ENCODE measurements around the gene HIGD2A. TPM values are rescaled to one million over a fixed set of nuclear protein-coding genes. Genes with fewer than 3 reads are reported as not detected.

The HIGD2A gene
- polyA plus RNA-seq, 3 donors, result 90.0 to 250 (median 202) TPM

DNA sequence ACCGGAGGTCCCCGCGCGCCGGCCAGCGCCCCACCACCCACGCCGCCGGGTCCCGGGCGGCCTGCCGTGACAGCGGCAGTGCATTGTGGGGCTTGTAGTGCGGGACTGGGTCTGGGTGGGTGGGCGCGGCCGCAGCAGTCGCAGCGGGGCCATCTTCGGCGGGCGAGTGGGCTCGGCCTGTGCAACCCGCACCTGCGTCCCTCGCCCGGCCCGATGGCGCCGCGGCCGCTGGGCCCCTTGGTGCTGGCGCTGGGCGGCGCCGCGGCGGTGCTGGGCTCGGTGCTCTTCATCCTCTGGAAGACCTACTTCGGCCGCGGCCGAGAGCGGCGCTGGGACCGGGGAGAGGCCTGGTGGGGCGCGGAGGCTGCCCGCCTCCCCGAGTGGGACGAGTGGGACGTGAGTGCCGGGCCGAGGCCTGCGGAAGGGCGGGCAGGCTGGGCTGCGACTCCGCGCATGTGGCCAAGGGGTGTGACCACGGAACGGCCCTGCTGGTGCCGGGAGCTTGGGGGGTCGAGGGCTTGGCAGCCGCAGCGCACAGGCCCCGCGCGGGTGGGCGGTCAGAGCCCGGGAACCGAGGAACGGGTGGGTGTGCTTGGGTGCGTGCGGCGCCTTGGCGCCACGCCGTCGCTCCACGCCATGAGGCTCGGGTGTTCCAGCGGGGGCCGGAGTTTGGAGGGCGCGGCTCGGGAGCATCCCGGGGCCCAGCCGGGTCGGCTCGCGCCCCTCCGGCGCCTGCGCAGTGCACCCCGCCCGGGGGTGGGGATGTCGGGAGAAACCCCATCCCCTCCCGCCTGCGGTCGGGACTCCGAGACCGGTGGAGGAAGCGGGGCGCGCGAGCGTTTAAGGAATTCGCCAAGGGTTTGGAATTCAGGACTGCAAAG, 23.0 kb upstream of the HIGD2A start, which contains the start of gene ARL10:
ARL10 (plus strand) TSS at position 137 of the 881 bp plus-strand sequence; CDS start at position 214, 77 bp downstream.
- 1% methylated on average over 93 to 108 of the region's 108 CpGs for WGBS, 3 donors
- no peak within 1 kb of the TSS for H3K27ac ChIP-seq (ENCODE audit: low read depth, low read length)

DNA sequence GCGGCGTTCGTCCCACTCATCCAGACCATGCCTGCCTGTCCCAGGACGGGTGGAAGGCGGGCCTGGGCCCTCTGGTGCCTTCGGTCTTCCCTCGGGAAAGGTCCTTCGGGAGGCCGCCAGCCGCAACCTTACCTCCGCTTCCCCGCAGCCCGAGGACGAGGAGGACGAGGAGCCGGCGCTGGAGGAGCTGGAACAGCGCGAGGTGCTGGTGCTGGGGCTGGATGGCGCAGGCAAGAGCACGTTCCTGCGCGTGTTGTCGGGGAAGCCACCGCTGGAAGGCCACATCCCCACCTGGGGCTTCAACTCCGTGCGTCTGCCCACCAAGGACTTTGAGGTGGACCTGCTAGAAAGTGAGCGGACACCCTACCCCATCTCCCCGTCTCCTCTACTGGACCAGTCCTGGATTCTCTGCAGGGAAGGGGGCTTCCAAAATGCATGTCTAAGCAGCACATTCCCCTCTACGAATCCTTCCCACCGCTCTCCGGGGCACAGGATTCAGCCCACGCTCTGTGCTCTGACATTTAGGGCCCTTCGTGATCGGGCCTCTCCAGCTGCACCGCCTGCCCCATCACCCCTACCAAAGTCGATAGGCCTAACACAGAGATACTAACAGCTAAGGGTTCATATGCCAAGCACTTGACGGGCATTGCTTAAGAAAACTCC, 22.2 kb upstream of the HIGD2A start:
- no peak overlapping the region for H3K27ac ChIP-seq (ENCODE audit: low read depth, low read length)
- WGBS, 3 donors, result 64 to 69% (median 67%) methylated on average over 32 to 38 of the region's 38 CpGs

DNA sequence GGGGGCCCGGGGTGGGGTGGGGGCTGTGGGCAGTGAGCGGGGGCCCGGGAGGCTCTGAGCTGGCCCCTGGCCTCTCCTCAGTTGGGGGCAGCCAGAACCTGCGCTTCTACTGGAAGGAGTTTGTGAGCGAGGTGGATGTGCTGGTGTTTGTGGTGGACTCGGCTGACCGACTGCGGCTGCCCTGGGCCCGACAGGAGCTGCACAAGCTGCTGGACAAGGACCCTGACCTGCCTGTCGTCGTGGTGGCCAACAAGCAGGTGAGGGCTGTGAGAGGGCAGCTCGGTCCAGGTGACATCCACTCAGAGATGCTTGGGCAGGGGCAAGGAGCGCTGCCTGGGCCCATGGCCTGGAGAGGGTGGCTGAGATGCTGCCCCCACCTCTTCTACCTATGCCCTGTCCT, 19.8 kb upstream of the HIGD2A start:
- 92 to 97% (median 94%) methylated on average over 11 to 13 of the region's 13 CpGs for WGBS, 3 donors
- H3K27ac ChIP-seq (ENCODE audit: low read depth, low read length), result no peak overlapping the region

DNA sequence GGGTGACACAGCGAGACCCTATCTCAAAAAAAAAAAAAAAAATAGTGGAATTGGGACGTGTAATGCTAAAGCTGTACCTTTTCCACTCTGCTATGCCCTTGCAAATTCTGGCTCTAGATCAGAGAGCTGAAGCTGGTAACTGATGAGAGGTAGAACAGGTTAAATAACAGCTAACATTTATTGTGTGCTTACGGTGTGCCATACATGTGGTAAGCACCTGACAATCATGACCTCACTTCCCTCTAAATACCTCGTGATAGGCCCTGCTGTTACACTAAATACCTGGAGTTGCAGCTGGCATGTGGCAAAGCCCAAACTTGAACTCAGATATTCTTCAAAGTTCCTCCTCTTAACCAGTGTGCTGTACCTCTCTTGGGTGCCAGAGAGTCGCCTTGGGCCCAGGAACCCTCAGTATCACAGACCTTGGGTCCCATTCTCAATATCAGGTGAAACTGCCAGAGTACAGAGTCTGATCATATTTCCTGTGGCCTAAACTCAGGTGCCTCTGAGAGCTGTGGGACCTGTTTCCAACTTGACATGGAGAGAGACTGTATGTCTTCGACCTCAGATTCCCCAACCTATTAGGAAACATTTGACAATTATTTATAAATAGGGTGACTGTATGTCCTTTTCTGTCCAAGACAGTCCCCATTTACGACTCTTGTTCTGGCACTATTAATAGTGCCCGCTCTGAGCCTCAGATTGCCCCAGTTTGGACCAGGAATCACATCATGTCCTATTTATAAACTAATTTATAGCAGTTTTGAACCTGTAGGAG, 18.4 kb upstream of the HIGD2A start:
- 86 to 90% (median 90%) methylated on average over 8 of the region's 8 CpGs for WGBS, 3 donors

DNA sequence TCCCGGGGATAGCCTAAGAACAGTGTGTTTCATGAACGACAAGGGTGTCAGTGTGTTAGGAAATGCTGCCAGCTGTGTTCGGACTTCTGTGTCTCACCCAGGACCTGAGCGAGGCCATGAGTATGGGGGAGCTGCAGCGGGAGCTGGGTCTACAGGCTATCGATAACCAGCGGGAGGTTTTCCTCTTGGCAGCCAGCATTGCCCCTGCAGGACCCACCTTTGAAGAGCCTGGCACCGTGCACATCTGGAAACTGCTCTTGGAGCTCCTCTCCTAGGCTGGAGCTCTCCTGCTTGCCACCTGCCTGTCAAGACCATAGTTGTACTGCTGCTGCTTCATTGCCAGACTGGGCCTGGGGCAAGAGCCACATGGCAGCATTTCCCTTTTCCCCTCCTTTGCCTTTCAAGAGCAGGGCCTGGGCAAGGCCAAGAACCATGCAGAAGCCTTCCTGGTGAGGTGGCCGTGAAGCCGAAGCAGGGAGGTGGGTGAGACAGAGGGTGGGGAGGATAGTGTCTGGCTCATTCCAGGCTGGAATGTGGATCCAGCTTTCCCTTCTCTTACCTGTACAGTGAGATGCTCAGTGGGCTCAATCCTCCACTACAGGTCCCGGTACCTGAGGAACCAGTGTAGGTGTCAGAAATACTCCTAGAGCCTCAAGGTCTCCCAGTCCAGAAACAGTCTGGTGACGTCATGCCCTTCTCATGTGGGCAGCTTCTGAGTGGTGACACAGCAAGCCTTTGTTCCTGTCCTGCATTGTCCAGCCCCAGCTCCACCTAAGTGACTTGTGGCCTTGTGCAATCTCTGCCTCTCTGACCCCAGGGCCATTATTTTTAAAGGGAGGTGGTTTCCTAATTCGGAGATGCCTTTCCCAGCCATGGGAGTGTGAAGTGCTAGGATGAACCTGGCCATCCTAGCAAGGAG, 16.7 kb upstream of the HIGD2A start:
- H3K27ac ChIP-seq (ENCODE audit: low read depth, low read length), result no peak overlapping the region
- 87 to 92% (median 91%) methylated on average over 13 of the region's 13 CpGs for WGBS, 3 donors

More for the DNA sequence above, 18.4 kb upstream of the HIGD2A start:
- no peak overlapping the region for H3K27ac ChIP-seq (ENCODE audit: low read depth, low read length)

DNA sequence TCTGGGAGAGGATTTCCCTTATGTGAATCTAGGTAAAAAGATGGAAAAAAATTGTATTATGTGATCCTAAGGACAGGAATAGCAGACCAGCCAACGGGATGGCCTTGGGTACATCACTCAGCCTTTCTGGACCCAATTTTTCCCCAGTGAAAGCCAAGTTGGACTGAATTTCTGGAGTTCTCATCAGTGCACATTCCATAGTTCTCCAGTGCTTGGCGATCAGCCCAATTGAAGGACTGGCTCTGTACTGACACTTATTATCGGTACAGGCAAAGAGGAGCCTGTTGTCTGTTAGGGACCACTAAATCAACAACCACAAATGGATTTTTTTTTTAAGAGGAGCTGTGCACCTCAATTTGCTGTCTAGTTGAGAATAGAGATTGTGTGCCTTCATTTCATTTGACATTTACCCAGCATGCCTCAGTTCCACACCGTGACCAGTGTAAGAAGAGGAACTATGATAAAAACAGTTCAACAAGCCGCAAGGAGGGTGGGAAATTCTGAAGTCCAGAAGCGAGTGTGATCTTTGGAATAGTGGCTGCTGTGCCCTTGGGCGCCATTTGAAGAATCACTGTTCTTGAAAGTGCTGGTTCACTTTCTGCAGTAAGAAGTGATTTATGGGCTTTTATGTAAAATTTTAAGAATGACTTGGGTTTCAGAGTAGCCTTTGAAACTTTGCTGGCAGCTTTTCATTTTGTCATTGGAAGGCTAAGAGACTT, 15.3 kb upstream of the HIGD2A start:
- H3K27ac ChIP-seq (ENCODE audit: low read depth, low read length), result no peak overlapping the region
- 53 to 76% (median 62%) methylated on average over 7 of the region's 7 CpGs for WGBS, 3 donors

DNA sequence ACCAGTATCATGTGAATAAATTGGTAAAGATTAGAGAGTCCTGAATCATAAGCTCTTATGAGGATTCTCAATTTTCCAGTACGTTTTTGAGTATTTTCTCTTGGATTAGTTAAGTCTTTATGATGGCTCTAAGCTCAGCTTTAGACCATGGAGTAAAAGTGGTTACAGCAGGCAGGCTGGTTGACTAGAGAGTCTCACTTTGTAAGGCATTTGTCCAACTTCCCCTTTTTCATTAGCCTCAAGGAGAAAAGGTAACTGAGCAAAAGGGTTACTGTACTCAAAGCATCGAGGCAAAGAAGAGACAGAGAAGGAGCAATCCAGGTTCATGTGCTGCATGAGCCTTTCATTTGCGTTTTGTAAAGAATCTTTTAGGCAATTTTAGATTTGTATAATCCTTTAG, 8.7 kb upstream of the HIGD2A start:
- WGBS, 3 donors, result 69 to 85% (median 81%) methylated on average over 3 of the region's 3 CpGs

DNA sequence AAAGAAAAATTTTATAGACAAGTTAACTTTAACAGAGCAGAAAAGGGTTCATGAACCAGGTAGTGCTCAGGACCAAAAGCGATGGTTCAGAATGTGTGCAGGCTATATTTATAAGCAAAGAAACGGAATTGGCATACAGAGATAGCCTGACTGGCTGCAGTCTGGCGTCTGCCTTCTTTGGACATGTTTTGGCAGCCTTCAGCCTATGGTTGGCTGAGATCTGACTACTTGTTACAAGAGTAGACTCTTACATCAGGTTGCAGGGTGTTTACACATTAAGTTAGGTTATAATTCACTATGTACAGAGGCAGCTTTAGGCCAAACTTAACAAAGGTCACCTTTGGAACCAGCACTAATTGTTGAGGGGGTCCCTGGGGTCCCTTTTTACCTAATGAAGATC, 7.1 kb upstream of the HIGD2A start:
- no peak overlapping the region for H3K27ac ChIP-seq (ENCODE audit: low read depth, low read length)
- WGBS, 3 donors, result 74 to 88% (median 77%) methylated on average over 3 of the region's 3 CpGs

More for the DNA sequence above, 8.7 kb upstream of the HIGD2A start:
- no peak overlapping the region for H3K27ac ChIP-seq (ENCODE audit: low read depth, low read length)

DNA sequence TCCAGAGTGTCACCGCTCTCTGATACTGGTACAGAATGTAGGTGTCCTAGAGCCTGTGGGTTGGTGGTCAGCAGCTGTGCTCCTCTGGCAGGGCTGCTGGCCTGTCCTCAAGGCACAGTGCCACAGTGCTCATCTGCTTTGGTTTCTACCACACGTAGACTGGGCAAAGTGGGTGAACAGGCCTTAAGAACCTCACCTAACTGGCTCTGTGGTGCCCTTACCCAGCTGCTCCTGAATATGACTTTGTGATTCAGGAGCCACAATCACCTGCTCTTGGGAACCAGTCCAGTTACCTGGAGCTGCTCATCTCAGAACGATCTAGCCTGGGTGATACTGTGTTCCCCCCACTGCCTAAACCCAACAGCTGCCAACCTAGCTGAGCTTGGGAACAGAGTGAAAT, 6.6 kb upstream of the HIGD2A start:
- no peak overlapping the region for H3K27ac ChIP-seq (ENCODE audit: low read depth, low read length)

DNA sequence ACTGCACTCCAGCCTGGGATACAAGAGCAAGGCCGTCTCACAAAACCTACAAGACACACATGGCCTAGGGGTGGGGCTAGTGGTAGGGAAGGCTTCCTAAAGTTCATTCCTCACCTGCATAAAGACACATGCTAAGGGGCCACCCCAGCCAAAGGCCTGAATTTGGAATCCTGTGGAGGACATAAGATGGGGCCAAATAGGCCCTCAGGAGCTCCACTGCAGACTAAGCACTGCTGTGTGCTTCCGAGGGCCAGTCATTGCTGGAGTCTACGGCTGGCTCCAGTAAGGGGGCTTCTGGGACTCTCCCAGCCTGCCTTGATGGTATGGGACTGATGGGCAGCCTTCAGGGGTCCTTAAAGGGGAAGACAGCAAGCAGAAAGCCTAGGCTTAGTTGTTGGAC, 5.8 kb upstream of the HIGD2A start:
- no peak overlapping the region for H3K27ac ChIP-seq (ENCODE audit: low read depth, low read length)
- 76 to 93% (median 91%) methylated on average over 3 of the region's 3 CpGs for WGBS, 3 donors

More for the DNA sequence above, 6.6 kb upstream of the HIGD2A start:
- WGBS, 3 donors, result 87 to 92% (median 92%) methylated on average over 3 of the region's 3 CpGs

DNA sequence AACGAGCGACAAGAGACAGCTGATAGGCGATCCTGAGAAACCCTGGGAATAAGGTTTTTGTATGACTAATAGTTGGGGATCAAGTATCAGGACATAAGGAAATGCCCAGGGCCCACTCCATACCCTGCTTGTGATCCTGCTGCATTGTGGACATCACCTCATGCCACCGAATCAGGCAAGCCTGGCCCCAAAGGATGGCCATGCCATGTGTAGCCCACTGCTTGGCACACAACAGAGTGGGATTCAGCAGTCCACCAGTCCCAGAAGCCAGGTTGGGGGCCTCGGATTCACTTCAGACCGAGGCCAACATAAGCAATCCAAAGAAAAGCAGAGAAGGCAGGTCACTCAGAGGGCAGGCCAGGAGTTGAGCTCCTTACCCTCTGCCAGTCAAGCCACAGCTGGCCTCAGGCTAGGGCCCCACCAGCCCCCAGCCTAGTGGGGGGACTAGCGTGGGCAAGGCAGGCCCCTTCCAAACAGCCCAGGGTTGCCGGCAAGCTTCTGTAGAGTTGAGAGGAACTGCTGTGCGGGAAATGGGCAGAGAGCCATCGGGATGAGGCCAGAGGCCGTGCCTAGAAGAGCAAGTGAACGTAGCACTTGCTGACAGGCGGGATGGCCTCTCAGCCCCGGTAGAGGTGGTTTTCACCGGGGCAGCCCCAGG, 5.2 kb upstream of the HIGD2A start:
- WGBS, 3 donors, result 83 to 87% (median 87%) methylated on average over 15 of the region's 15 CpGs
- no peak overlapping the region for H3K27ac ChIP-seq (ENCODE audit: low read depth, low read length)

DNA sequence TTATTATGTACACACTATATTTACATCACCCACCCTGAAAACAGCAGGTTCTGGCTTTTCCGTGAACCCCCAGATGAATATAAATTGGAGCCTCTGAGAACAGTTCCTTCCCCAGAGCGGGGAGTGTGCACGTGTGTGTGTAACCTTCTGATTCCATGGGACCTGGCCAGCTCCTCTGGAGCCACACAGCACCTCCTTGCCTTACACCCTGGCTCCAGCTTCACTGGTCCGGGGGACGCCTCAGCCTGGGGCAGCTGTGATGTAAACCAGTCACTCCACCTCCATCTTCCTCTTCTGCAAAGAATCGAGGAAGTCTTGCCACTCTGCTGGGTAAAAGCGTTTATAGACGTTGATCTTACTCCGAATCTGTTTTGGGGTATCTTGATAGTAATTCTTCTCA, 4.6 kb upstream of the HIGD2A start:
- 68 to 82% (median 76%) methylated on average over 9 of the region's 9 CpGs for WGBS, 3 donors
- no peak overlapping the region for H3K27ac ChIP-seq (ENCODE audit: low read depth, low read length)

DNA sequence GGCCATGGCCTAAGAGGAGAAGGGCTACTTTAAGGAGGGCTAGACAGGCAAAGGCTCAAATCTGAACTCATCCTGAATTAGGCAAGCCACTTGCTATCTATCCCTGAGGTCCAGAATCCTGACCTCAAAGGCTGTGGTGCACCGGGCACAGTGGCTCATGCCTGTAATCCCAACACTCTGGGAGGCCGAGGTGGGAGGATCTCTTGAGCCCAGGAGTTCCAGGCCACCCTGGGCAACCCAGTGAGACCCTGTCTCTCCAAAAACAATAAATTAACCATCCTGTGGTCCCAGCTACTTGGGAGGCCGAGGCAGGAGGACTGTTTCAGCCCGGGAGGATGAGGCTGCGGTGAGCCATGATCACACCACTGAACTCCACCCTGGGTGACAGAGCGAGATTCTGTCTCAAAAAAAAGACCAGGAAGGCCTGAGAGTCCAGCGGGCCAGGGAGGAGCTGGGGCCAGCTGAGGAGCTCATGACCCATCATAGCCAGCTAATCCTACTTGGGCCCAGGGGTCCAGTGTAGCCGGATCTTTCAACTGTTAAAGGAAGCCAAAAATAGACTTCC, 4.1 kb upstream of the HIGD2A start:
- 88 to 93% (median 91%) methylated on average over 8 of the region's 8 CpGs for WGBS, 3 donors
- H3K27ac ChIP-seq (ENCODE audit: low read depth, low read length), result no peak overlapping the region

DNA sequence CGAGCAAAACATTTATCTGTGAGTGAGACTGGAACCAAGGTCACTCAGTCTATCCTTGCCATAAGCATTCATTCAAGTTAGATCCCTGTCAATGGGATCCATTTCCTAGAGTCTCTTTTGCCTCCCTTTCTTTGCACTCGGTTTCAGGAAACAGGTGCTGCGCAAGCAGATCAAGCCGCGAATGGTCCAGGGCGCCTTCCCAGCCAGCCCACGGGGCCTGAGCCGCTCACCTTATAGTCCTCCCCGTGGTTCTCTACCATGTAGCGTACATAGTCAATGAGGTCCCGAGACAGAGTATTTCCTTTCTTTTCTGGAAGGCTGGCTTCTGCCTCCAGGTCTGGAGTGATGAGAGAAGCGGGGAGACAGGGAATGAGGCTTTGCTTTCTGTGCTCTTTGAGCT, 3.6 kb upstream of the HIGD2A start:
- H3K27ac ChIP-seq (ENCODE audit: low read depth, low read length), result no peak overlapping the region
- WGBS, 3 donors, result 81 to 91% (median 89%) methylated on average over 12 of the region's 12 CpGs

DNA sequence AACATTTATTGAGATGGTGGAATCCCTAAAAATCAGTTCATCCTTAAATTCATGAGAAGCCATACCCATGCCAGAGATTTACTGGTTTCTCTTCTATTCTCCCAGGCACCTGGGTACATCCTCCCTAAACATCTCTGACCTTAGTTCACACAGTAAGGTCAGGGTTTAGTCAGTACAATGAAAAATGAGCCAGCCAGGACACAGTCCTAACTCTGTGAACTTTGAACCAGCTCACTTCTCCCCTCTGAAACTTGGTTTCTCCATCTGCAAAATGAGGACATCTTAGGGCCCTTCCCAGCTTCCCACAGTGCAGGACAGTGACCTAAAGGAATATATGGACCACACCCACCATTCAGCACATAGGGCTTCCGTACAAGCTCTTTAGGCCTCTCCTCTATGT, 2.1 kb upstream of the HIGD2A start:
- no peak overlapping the region for H3K27ac ChIP-seq (ENCODE audit: low read depth, low read length)
- 78 to 89% (median 89%) methylated on average over 1 of the region's 1 CpG for WGBS, 3 donors

DNA sequence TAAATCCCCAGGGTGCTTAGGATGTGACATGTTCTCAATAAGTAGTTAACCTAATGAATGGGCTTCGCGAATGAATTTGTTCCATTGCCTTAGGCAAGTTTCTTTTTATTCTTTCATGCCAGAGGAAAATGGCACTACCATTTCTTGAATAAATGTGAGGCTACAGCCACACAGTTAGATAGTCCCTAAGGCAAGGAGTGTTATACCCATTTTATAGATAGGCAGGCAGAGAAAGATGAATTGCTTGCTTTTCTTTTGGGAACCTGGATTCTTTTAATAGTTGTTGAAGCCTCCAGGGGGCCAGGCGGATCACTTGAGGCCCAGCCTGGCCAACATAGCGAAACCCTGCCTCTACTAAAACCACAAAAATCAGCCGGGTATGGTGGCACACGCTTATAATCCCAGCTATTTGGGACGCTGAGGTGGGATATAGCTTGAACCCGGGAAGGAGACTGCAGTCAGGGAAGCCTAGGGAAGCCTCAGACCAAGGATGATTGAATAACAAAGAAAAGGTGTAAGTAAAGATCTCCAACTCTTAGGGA, 1.1 kb upstream of the HIGD2A start:
- WGBS, 3 donors, result 39 to 42% (median 41%) methylated on average over 8 of the region's 8 CpGs
- H3K27ac ChIP-seq (ENCODE audit: low read depth, low read length), result no peak overlapping the region
